ENCODE data around the gene LSM11.
"Not testable (repeated sequence)": the region's sequence is repeated elsewhere in the genome, so short reads cannot be mapped to it uniquely, and the experiment has no call there.

Gene LSM11

DNA sequence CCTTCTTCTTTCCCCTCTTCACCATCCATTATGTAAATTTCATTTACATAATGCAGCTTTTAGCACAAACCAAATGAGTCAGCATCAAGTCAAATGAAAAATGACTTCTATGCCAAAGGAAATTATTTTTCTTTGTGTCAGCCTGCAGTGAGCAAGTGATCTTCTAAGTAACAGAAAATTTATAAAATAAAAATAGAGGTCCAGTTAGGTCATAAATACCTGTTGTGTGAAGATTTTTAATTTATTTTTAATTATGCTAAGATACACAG, 29.0 kb upstream of the LSM11 start:
- Histone ChIP-seq H3K79me2 (ENCODE audit: insufficient read depth, low read length) (no peaks in the 10 kb centered on the region), H3F3A (ENCODE audit: insufficient read depth) (no peaks in the 10 kb centered on the region), H3K4me2 (ENCODE audit: low read depth, low read length, poor library complexity, severe bottlenecking) (no peak overlapping the region), H3K9me2 (replicated peaks; ENCODE audit: insufficient read depth, low read length) (no peaks in the 10 kb centered on the region), H3K9me3 (ENCODE audit: insufficient read depth, low read length) (no peaks in the 10 kb centered on the region), H3K27ac (ENCODE audit: low read depth, low read length) (no peak overlapping the region), H3K9ac (ENCODE audit: low read length) (no peak overlapping the region), H3K4me3 (ENCODE audit: insufficient read depth, low read length, poor library complexity, severe bottlenecking) (no peak overlapping the region), H2AFZ (ENCODE audit: low read depth, low read length, severe bottlenecking) (no peak overlapping the region), H3K36me3 (ENCODE audit: low read length) (no peaks in the 10 kb centered on the region), H3K27me3 (ENCODE audit: low read length) (no peaks in the 10 kb centered on the region), H4K20me1 (ENCODE audit: low read depth, low read length) (no peaks in the 10 kb centered on the region)
- no peak for TF ChIP-seq EZH2phosphoT487 (conservative IDR thresholded peaks at IDR 0.05; ENCODE audit: low read length)
- TF ChIP-seq, protein P1, sequence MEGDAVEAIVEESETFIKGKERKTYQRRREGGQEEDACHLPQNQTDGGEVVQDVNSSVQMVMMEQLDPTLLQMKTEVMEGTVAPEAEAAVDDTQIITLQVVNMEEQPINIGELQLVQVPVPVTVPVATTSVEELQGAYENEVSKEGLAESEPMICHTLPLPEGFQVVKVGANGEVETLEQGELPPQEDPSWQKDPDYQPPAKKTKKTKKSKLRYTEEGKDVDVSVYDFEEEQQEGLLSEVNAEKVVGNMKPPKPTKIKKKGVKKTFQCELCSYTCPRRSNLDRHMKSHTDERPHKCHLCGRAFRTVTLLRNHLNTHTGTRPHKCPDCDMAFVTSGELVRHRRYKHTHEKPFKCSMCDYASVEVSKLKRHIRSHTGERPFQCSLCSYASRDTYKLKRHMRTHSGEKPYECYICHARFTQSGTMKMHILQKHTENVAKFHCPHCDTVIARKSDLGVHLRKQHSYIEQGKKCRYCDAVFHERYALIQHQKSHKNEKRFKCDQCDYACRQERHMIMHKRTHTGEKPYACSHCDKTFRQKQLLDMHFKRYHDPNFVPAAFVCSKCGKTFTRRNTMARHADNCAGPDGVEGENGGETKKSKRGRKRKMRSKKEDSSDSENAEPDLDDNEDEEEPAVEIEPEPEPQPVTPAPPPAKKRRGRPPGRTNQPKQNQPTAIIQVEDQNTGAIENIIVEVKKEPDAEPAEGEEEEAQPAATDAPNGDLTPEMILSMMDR (IDR thresholded peaks at IDR 0.05; ENCODE audit: insufficient read depth, low read length, poor library complexity, severe bottlenecking): no peak

DNA sequence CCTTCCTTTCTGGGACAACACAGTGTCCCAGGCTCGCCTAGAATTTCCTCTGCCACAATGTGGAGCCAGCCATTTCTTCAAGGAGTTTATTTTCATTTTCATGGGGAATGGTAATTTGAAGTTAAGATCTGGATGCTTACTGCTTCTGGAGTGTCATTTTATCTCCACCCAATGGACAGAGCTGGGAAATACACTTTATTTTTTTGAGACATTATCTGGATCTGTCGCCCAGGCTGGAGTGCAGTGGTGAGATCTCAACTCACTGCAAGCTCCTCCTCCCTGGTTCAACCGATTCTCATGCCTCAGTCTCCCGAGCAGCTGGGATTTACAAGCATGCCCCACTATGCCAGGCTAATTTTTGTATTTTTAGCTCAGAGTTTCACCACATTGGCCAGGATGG, 25.0 kb upstream of the LSM11 start:
- no peaks in the 10 kb centered on the region for H3K9me3 ChIP-seq (ENCODE audit: insufficient read depth, low read length)
- H3K9me2 ChIP-seq (replicated peaks; ENCODE audit: insufficient read depth, low read length): no peaks in the 10 kb centered on the region
- no peaks in the 10 kb centered on the region for H3K79me2 ChIP-seq (ENCODE audit: insufficient read depth, low read length)
- no peaks in the 10 kb centered on the region for H4K20me1 ChIP-seq (ENCODE audit: low read depth, low read length)
- H3K27me3 ChIP-seq (ENCODE audit: low read length): no peaks in the 10 kb centered on the region
- H3K27ac ChIP-seq (ENCODE audit: low read depth, low read length): no peak overlapping the region
- no peaks in the 10 kb centered on the region for H3F3A ChIP-seq (ENCODE audit: insufficient read depth)
- no peak overlapping the region for H3K9ac ChIP-seq (ENCODE audit: low read length)
- TF ChIP-seq, protein P1 (IDR thresholded peaks at IDR 0.05; ENCODE audit: insufficient read depth, low read length, poor library complexity, severe bottlenecking): peak; percentile 41
- TF ChIP-seq EZH2phosphoT487 (conservative IDR thresholded peaks at IDR 0.05; ENCODE audit: low read length): no peak
- H3K4me3 ChIP-seq (ENCODE audit: insufficient read depth, low read length, poor library complexity, severe bottlenecking): no peak overlapping the region
- H3K36me3 ChIP-seq (ENCODE audit: low read length): no peaks in the 10 kb centered on the region
- no peak overlapping the region for H3K4me2 ChIP-seq (ENCODE audit: low read depth, low read length, poor library complexity, severe bottlenecking)
- H2AFZ ChIP-seq (ENCODE audit: low read depth, low read length, severe bottlenecking): no peak overlapping the region

DNA sequence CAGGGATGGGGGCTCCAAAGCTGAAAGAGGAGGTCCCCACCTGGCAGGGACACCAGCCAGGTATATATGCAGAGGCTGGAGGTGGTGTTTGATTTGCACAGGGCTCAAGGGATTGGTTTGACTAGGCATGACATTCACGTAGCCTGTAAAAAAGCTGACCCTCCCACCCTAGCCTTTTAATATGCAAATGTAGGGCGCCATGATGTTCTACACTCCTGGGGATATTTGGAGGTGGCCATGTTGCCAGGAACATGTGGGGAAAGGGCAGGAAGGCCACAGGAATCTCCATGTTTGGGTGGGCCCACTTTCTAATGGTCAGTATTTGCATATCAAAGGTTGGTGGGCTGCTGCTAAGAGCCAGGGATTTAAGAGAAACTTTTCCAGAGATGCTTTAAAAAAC, 24.3 kb upstream of the LSM11 start:
- H3K9me2 ChIP-seq (replicated peaks; ENCODE audit: insufficient read depth, low read length): no peaks in the 10 kb centered on the region
- H3K4me3 ChIP-seq (ENCODE audit: insufficient read depth, low read length, poor library complexity, severe bottlenecking): no peak overlapping the region
- no peaks in the 10 kb centered on the region for H3F3A ChIP-seq (ENCODE audit: insufficient read depth)
- H3K9ac ChIP-seq (ENCODE audit: low read length): no peak overlapping the region
- H3K27ac ChIP-seq (ENCODE audit: low read depth, low read length): no peak overlapping the region
- H2AFZ ChIP-seq (ENCODE audit: low read depth, low read length, severe bottlenecking): no peak overlapping the region
- H4K20me1 ChIP-seq (ENCODE audit: low read depth, low read length): no peaks in the 10 kb centered on the region
- no peaks in the 10 kb centered on the region for H3K36me3 ChIP-seq (ENCODE audit: low read length)
- no peaks in the 10 kb centered on the region for H3K79me2 ChIP-seq (ENCODE audit: insufficient read depth, low read length)
- H3K9me3 ChIP-seq (ENCODE audit: insufficient read depth, low read length): no peaks in the 10 kb centered on the region
- H3K27me3 ChIP-seq (ENCODE audit: low read length): no peaks in the 10 kb centered on the region
- H3K4me2 ChIP-seq (ENCODE audit: low read depth, low read length, poor library complexity, severe bottlenecking): no peak overlapping the region
- no peak for TF ChIP-seq EZH2phosphoT487 (conservative IDR thresholded peaks at IDR 0.05; ENCODE audit: low read length)
- TF ChIP-seq, protein P1 (IDR thresholded peaks at IDR 0.05; ENCODE audit: insufficient read depth, low read length, poor library complexity, severe bottlenecking): no peak

DNA sequence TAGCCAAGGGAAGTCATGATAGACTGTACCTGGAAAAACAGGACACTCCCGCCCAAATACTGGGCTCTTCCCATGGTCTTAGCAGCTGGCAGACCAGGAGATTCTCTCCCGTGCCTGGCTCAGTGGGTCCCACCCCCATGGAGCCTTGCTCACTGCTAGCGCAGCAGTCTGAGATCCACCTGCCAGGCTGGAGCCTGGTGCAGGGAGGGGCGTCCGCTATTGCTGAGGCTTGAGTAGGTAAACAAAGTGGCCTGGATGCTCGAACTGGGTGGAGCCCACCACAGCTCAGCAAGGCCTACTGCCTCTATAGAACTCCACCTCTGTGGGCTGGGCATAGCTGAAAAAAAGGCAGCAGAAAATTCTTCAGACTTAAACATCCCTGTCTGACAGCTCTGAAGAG, 22.4 kb upstream of the LSM11 start:
- no peaks in the 10 kb centered on the region for H3K9me3 ChIP-seq (ENCODE audit: insufficient read depth, low read length)
- no peak overlapping the region for H3K9ac ChIP-seq (ENCODE audit: low read length)
- H3K36me3 ChIP-seq (ENCODE audit: low read length): no peaks in the 10 kb centered on the region
- H3K27ac ChIP-seq (ENCODE audit: low read depth, low read length): no peak overlapping the region
- no peak for TF ChIP-seq EZH2phosphoT487 (conservative IDR thresholded peaks at IDR 0.05; ENCODE audit: low read length)
- TF ChIP-seq, protein P1 (IDR thresholded peaks at IDR 0.05; ENCODE audit: insufficient read depth, low read length, poor library complexity, severe bottlenecking): no peak
- H3K79me2 ChIP-seq (ENCODE audit: insufficient read depth, low read length): no peaks in the 10 kb centered on the region; the same call in 1 of the 2 replicates
- no peaks in the 10 kb centered on the region for H3F3A ChIP-seq (ENCODE audit: insufficient read depth)
- no peaks in the 10 kb centered on the region for H3K27me3 ChIP-seq (ENCODE audit: low read length)
- H4K20me1 ChIP-seq (ENCODE audit: low read depth, low read length): no peaks in the 10 kb centered on the region
- H3K4me3 ChIP-seq (ENCODE audit: insufficient read depth, low read length, poor library complexity, severe bottlenecking): no peak overlapping the region
- H3K4me2 ChIP-seq (ENCODE audit: low read depth, low read length, poor library complexity, severe bottlenecking): no peak overlapping the region
- no peaks in the 10 kb centered on the region for H3K9me2 ChIP-seq (replicated peaks; ENCODE audit: insufficient read depth, low read length)
- H2AFZ ChIP-seq (ENCODE audit: low read depth, low read length, severe bottlenecking): no peak overlapping the region

DNA sequence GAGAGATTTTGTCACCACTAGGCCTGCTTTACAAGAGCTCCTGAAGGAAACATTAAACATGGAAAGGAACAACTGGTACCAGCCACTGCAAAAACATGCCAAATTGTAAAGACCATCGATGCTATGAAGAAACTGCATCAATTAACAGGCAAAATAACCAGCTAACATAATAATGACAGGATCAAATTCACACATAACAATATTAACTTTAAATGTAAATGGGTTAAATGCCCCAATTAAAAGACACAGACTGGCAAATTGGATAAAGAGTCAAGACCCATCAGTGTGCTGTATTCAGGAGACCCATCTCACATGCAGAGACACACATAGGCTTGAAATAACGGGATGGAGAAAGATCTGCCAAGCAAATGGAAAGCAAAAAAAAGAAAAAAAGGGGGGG, 20.6 kb upstream of the LSM11 start:
- not testable (repeated sequence) for H3K9me2 ChIP-seq (replicated peaks; ENCODE audit: insufficient read depth, low read length); H4K20me1 ChIP-seq (ENCODE audit: low read depth, low read length); H3K9ac ChIP-seq (ENCODE audit: low read length); H3K4me3 ChIP-seq (ENCODE audit: insufficient read depth, low read length, poor library complexity, severe bottlenecking); H3F3A ChIP-seq (ENCODE audit: insufficient read depth); H3K27me3 ChIP-seq (ENCODE audit: low read length); H3K36me3 ChIP-seq (ENCODE audit: low read length); H3K4me2 ChIP-seq (ENCODE audit: low read depth, low read length, poor library complexity, severe bottlenecking); H2AFZ ChIP-seq (ENCODE audit: low read depth, low read length, severe bottlenecking); H3K79me2 ChIP-seq (ENCODE audit: insufficient read depth, low read length); H3K9me3 ChIP-seq (ENCODE audit: insufficient read depth, low read length); H3K27ac ChIP-seq (ENCODE audit: low read depth, low read length)

Data from SU-DHL-6 (cell line).